ENCODE data around the gene NDUFC2. TPM values are rescaled to one million over a fixed set of nuclear protein-coding genes. Genes with fewer than 3 reads are reported as not detected.
A peak's percentile ranks its signal among the peaks of the same experiment; 100 is the strongest.

The NDUFC2 gene
- polyA plus RNA-seq = 269 and 322 TPM in 2 replicates
- polyA minus RNA-seq = 135 and 165 TPM in 2 replicates

GRCh38 chr11:78079232-78080083 is at the start of gene NDUFC2:
NDUFC2 (minus strand) TSS chr11:78079862; CDS start chr11:78079744, 118 bp downstream.
- no peaks in the 10 kb centered on the region for H3K36me3 ChIP-seq (ENCODE audit: insufficient read depth, low read length)
- peak within 1 kb of the TSS; percentile 55 for H3K27ac ChIP-seq (ENCODE audit: low read length)
- no peaks in the 10 kb centered on the region for H3K27me3 ChIP-seq (ENCODE audit: insufficient read depth, low read depth, low read length)
- H3F3A ChIP-seq (ENCODE audit: insufficient read depth, low read length, poor library complexity, severe bottlenecking) = no peaks in the 10 kb centered on the region
- H3K79me2 ChIP-seq (replicated peaks; ENCODE audit: insufficient read depth, low read length) = peaks cover 54% of the 10 kb centered on the region
- peak within 1 kb of the TSS; percentile 84 for H3K4me3 ChIP-seq (ENCODE audit: low read length)
- H2AFZ ChIP-seq (ENCODE audit: low read depth, low read length) = peak within 1 kb of the TSS; percentile 43
- peak within 1 kb of the TSS; percentile 82 for H3K4me2 ChIP-seq (ENCODE audit: low read length)
- H3K9me2 ChIP-seq (ENCODE audit: insufficient read depth, low read length) = no peaks in the 10 kb centered on the region
- peak within 1 kb of the TSS; percentile 83 for H3K9ac ChIP-seq (ENCODE audit: low read length)
- H4K20me1 ChIP-seq (ENCODE audit: insufficient read depth) = no peaks in the 10 kb centered on the region
- peak; percentile 34 for TF ChIP-seq SMC3 (conservative IDR thresholded peaks at IDR 0.05; ENCODE audit: poor library complexity)
- TF ChIP-seq, protein P1, sequence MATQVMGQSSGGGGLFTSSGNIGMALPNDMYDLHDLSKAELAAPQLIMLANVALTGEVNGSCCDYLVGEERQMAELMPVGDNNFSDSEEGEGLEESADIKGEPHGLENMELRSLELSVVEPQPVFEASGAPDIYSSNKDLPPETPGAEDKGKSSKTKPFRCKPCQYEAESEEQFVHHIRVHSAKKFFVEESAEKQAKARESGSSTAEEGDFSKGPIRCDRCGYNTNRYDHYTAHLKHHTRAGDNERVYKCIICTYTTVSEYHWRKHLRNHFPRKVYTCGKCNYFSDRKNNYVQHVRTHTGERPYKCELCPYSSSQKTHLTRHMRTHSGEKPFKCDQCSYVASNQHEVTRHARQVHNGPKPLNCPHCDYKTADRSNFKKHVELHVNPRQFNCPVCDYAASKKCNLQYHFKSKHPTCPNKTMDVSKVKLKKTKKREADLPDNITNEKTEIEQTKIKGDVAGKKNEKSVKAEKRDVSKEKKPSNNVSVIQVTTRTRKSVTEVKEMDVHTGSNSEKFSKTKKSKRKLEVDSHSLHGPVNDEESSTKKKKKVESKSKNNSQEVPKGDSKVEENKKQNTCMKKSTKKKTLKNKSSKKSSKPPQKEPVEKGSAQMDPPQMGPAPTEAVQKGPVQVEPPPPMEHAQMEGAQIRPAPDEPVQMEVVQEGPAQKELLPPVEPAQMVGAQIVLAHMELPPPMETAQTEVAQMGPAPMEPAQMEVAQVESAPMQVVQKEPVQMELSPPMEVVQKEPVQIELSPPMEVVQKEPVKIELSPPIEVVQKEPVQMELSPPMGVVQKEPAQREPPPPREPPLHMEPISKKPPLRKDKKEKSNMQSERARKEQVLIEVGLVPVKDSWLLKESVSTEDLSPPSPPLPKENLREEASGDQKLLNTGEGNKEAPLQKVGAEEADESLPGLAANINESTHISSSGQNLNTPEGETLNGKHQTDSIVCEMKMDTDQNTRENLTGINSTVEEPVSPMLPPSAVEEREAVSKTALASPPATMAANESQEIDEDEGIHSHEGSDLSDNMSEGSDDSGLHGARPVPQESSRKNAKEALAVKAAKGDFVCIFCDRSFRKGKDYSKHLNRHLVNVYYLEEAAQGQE (IDR thresholded peaks at IDR 0.05; ENCODE audit: borderline replicate concordance) = no peak
- TF ChIP-seq EP300 (conservative IDR thresholded peaks at IDR 0.05; ENCODE audit: poor library complexity, severe bottlenecking) = no peak
- TF ChIP-seq POLR2AphosphoS5 (IDR thresholded peaks at IDR 0.05) = peak; percentile 82
- peak; percentile 39 for TF ChIP-seq RAD21 (conservative IDR thresholded peaks at IDR 0.05)
- peak; percentile 74 for TF ChIP-seq TAF1 (IDR thresholded peaks at IDR 0.05; ENCODE audit: low read depth)
- no peaks in the 10 kb centered on the region for H3K9me3 ChIP-seq (ENCODE audit: low read length)

DNA sequence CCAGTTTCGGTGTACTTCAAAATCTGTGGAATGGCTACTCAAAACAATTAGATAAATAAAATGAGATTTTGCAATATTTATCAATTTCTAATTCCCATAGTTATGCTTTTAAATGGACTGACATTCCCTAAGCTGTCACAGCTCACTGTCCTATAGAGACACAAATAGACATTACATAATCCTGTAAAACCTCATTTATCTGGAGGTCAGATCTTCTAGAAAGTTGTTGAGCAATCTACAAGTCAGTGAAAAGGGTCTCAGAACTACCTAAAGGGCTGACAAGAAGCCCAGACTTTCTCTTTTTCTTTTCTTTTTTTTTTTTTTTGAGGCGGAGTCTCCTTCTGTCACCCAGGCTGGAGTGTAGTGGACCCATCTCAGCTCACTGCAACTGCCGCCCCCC is 47.7 kb upstream of the NDUFC2 start:
- Histone ChIP-seq H4K20me1 (ENCODE audit: insufficient read depth) (no peaks in the 10 kb centered on the region), H2AFZ (ENCODE audit: low read depth, low read length) (no peak overlapping the region), H3K36me3 (ENCODE audit: insufficient read depth, low read length) (no peaks in the 10 kb centered on the region), H3K27ac (ENCODE audit: low read length) (no peak overlapping the region), H3K27me3 (ENCODE audit: insufficient read depth, low read depth, low read length) (no peaks in the 10 kb centered on the region), H3F3A (ENCODE audit: insufficient read depth, low read length, poor library complexity, severe bottlenecking) (no peaks in the 10 kb centered on the region), H3K9me3 (ENCODE audit: low read length) (no peaks in the 10 kb centered on the region), H3K79me2 (replicated peaks; ENCODE audit: insufficient read depth, low read length) (no peaks in the 10 kb centered on the region), H3K4me3 (ENCODE audit: low read length) (no peak overlapping the region), H3K9ac (ENCODE audit: low read length) (no peak overlapping the region), H3K9me2 (ENCODE audit: insufficient read depth, low read length) (no peaks in the 10 kb centered on the region), H3K4me2 (ENCODE audit: low read length) (no peak overlapping the region)
- TF ChIP-seq POLR2AphosphoS5 (IDR thresholded peaks at IDR 0.05) = no peak
- TF ChIP-seq, protein P1 (IDR thresholded peaks at IDR 0.05; ENCODE audit: borderline replicate concordance) = no peak
- TF ChIP-seq TAF1 (IDR thresholded peaks at IDR 0.05; ENCODE audit: low read depth) = no peak
- TF ChIP-seq RAD21 (conservative IDR thresholded peaks at IDR 0.05) = no peak
- no peak for TF ChIP-seq EP300 (conservative IDR thresholded peaks at IDR 0.05; ENCODE audit: poor library complexity, severe bottlenecking)
- TF ChIP-seq, protein P2, sequence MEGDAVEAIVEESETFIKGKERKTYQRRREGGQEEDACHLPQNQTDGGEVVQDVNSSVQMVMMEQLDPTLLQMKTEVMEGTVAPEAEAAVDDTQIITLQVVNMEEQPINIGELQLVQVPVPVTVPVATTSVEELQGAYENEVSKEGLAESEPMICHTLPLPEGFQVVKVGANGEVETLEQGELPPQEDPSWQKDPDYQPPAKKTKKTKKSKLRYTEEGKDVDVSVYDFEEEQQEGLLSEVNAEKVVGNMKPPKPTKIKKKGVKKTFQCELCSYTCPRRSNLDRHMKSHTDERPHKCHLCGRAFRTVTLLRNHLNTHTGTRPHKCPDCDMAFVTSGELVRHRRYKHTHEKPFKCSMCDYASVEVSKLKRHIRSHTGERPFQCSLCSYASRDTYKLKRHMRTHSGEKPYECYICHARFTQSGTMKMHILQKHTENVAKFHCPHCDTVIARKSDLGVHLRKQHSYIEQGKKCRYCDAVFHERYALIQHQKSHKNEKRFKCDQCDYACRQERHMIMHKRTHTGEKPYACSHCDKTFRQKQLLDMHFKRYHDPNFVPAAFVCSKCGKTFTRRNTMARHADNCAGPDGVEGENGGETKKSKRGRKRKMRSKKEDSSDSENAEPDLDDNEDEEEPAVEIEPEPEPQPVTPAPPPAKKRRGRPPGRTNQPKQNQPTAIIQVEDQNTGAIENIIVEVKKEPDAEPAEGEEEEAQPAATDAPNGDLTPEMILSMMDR (IDR thresholded peaks at IDR 0.05; ENCODE audit: poor library complexity, severe bottlenecking) = no peak
- TF ChIP-seq MXI1 (conservative IDR thresholded peaks at IDR 0.05; ENCODE audit: poor library complexity, severe bottlenecking) = no peak
- TF ChIP-seq EZH2 (IDR thresholded peaks at IDR 0.05; ENCODE audit: borderline replicate concordance, insufficient read depth, low read length, poor library complexity, severe bottlenecking) = no peak
- no peak for TF ChIP-seq SMC3 (conservative IDR thresholded peaks at IDR 0.05; ENCODE audit: poor library complexity)
